ENCODE data around the gene GNG8.
A peak's percentile ranks its signal among the peaks of the same experiment; 100 is the strongest.

GNG8 gene

DNA sequence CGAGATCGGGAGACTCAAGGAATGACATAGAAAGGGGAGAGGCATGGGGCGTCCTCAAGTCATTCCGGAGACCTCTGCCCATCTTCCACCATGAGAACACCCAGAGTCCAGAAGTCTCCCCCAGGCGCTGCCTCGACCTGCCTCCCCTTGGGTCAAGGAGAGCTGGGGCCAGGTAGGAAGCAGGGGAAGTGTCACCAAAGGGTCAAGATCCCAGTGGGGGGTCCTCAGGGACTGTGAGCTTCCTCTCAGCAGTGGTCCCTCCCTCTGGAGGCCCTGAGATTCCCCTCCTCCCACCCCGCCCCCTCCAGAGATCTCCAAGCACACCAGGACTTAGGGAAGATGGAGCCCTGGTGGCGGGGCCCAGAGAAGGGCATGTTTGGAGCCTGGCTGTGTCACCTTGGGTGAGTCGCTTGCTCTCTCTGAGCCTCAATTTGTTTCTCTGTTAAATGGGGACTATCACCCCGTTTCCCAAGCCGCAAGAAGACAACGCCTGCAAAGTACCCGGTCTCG, 24.1 kb upstream of the GNG8 start:
- H3K27ac ChIP-seq (ENCODE audit: low read length) = no peak overlapping the region
- H3K27me3 ChIP-seq (ENCODE audit: control insufficient read depth, insufficient read depth, low read length) = peaks cover 24% of the 10 kb centered on the region
- H3K9ac ChIP-seq (ENCODE audit: low read length) = no peak overlapping the region
- no peaks in the 10 kb centered on the region for H3K36me3 ChIP-seq (ENCODE audit: control insufficient read depth, low read depth, low read length)
- H3K9me3 ChIP-seq (ENCODE audit: control insufficient read depth, low read depth, low read length) = no peaks in the 10 kb centered on the region
- H3K4me3 ChIP-seq (ENCODE audit: low read length) = peak overlapping the region; percentile 57
- H3K4me1 ChIP-seq (ENCODE audit: control insufficient read depth, low read depth, low read length) = peaks cover 22% of the 10 kb centered on the region

- H3K9ac ChIP-seq (ENCODE audit: low read length) = peak overlapping the region; percentile 1
- H3K4me1 ChIP-seq (ENCODE audit: control insufficient read depth, low read depth, low read length) = peaks cover 23% of the 10 kb centered on the region
- no peak overlapping the region for H3K27ac ChIP-seq (ENCODE audit: low read length)
Observed at GRCh38 chr19:46659151-46660007, 23.4 kb upstream of the GNG8 start.

DNA sequence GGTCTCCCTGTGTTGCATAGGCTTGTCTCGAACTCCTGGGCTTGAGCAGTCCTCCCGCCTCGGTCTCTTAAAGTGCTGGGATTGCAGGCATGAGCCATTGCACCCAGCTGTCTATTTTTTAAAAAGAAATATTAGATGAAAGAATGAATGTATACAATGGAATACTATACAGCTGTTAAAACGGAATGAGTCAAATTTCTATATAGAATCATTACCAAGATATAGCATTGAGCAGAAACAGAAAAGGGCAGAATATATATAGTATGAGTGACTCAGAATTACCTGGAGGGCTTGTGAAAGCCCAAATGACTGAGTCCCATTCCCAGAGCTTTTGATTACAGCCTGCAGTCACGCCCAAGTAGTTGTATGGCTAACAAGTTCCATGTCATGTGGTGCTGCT, 20.5 kb upstream of the GNG8 start:
- peaks cover 24% of the 10 kb centered on the region for H3K27me3 ChIP-seq (ENCODE audit: control insufficient read depth, insufficient read depth, low read length)
- no peaks in the 10 kb centered on the region for H3K9me3 ChIP-seq (ENCODE audit: control insufficient read depth, low read depth, low read length)
- H3K36me3 ChIP-seq (ENCODE audit: control insufficient read depth, low read depth, low read length) = no peaks in the 10 kb centered on the region
- no peak overlapping the region for H3K4me3 ChIP-seq (ENCODE audit: low read length)
- H3K4me1 ChIP-seq (ENCODE audit: control insufficient read depth, low read depth, low read length) = peaks cover 22% of the 10 kb centered on the region
- H3K9ac ChIP-seq (ENCODE audit: low read length) = no peak overlapping the region
- no peak overlapping the region for H3K27ac ChIP-seq (ENCODE audit: low read length)

More at GRCh38 chr19:46659151-46660007, 23.4 kb upstream of the GNG8 start:
- Histone ChIP-seq H3K27me3 (ENCODE audit: control insufficient read depth, insufficient read depth, low read length) (peaks cover 24% of the 10 kb centered on the region), H3K4me3 (ENCODE audit: low read length) (peak overlapping the region; percentile 57), H3K9me3 (ENCODE audit: control insufficient read depth, low read depth, low read length) (no peaks in the 10 kb centered on the region), H3K36me3 (ENCODE audit: control insufficient read depth, low read depth, low read length) (no peaks in the 10 kb centered on the region)

DNA sequence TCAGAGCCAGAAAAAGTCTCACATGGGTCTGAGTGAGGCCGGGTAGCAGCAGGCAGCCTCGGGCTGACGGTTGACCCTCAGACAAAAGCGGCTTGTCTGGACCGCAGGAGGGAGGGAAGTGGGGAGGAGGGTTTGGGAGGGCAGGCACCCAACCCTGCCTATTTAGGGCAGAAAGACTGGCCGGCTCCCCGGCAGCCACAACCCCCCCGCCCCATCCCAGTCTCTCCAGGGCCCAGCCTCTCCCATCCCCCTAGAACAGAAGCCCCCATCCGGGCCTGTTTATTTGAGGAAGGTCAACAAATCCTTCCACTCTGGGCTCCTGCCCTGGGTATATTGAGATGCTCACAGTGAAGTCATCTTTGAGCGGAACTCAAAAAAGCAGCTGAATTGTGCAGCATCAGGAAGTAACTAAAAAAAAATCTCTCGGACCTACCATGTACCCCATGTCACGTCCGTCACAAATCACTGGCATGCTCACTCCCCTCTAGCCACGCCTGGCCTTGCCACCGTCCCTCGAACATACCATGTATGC, 18.7 kb upstream of the GNG8 start:
- peaks cover 26% of the 10 kb centered on the region for H3K27me3 ChIP-seq (ENCODE audit: control insufficient read depth, insufficient read depth, low read length)
- no peak overlapping the region for H3K27ac ChIP-seq (ENCODE audit: low read length)
- H3K36me3 ChIP-seq (ENCODE audit: control insufficient read depth, low read depth, low read length) = no peaks in the 10 kb centered on the region
- H3K4me1 ChIP-seq (ENCODE audit: control insufficient read depth, low read depth, low read length) = peaks cover 13% of the 10 kb centered on the region
- H3K4me3 ChIP-seq (ENCODE audit: low read length) = no peak overlapping the region
- no peaks in the 10 kb centered on the region for H3K9me3 ChIP-seq (ENCODE audit: control insufficient read depth, low read depth, low read length)
- H3K9ac ChIP-seq (ENCODE audit: low read length) = no peak overlapping the region

DNA sequence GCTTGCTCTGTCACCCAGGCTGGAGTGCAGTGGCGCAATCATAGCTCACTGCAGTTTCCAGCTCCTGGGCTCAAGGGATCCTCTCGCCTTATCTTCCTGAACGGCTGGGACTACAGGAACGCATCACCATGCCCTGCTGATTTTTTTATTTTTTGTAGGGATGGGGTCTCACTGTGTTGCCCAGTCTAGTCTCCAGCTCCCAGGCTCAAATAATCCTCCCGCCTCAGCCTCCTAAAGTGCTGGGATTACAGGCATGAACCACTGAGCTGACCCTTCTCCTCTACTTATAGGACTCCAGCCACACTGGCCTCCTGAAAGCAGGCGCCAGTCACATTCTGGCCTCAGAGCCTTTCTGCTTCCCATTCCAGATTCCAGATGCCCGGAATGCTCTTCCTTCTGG, 14.4 kb upstream of the GNG8 start:
- no peaks in the 10 kb centered on the region for H3K36me3 ChIP-seq (ENCODE audit: control insufficient read depth, low read depth, low read length)
- H3K27ac ChIP-seq (ENCODE audit: low read length) = no peak overlapping the region
- H3K9me3 ChIP-seq (ENCODE audit: control insufficient read depth, low read depth, low read length) = no peaks in the 10 kb centered on the region
- H3K4me1 ChIP-seq (ENCODE audit: control insufficient read depth, low read depth, low read length) = peaks cover 3% of the 10 kb centered on the region
- no peak overlapping the region for H3K9ac ChIP-seq (ENCODE audit: low read length)
- H3K4me3 ChIP-seq (ENCODE audit: low read length) = no peak overlapping the region
- H3K27me3 ChIP-seq (ENCODE audit: control insufficient read depth, insufficient read depth, low read length) = peaks cover 51% of the 10 kb centered on the region

DNA sequence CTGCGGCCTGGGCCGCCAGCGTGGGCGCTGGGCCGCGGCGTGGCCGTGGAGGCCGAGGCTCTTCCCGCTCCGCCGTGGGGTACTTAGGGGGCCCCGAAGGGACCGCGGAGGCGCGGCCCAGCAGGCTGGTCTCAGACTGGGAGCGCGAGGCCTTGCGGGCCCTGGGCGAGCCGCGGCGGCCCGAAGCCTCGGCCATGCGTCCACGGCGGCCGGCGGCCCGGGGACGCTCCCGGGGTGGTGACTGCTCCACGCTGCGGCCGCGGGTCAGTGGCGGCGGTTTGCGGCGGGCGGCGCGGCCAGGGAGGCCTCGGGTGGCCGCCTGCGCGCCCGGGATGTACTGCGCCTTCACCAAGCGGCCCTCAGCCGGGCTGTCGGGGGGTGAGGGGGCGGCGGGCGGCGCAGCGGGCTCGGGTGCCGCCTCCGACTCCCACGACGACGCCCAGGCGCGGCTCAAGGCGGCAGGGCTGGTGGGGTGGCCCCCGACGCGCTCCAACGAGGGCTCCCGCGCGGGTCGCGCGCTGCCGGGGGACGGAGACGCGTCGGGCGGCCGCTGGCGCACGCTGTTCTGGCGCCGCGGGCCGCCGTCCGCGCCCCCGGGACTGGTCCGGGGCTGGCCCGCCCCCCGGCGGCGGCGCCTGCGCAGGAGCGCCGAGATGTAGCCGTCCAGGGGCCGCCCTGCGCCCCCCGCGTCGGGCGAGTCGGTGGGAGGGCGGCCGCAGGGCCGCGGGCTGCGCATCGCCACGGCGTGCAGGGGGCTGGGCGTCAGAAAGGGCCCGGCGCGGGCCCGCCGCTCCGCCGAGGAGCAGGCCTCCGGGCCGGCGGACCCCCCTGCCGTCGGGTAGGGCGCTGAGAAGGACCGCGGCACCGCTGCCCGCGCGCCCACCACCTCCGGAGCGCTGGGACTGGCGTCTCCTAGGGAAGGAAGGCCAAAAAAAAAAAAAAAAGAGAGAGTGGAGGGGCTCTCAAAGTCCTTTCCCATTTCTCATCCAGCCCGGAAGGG, 13.3 kb upstream of the GNG8 start:
- Histone ChIP-seq H3K4me1 (ENCODE audit: control insufficient read depth, low read depth, low read length) (peaks cover 1% of the 10 kb centered on the region), H3K9me3 (ENCODE audit: control insufficient read depth, low read depth, low read length) (no peaks in the 10 kb centered on the region), H3K4me3 (ENCODE audit: low read length) (no peak overlapping the region), H3K27me3 (ENCODE audit: control insufficient read depth, insufficient read depth, low read length) (peaks cover 54% of the 10 kb centered on the region), H3K27ac (ENCODE audit: low read length) (no peak overlapping the region), H3K9ac (ENCODE audit: low read length) (no peak overlapping the region), H3K36me3 (ENCODE audit: control insufficient read depth, low read depth, low read length) (no peaks in the 10 kb centered on the region)

- Histone ChIP-seq H3K36me3 (ENCODE audit: control insufficient read depth, low read depth, low read length) (no peaks in the 10 kb centered on the region), H3K27ac (ENCODE audit: low read length) (no peak overlapping the region), H3K4me3 (ENCODE audit: low read length) (no peak overlapping the region), H3K9ac (ENCODE audit: low read length) (no peak overlapping the region), H3K4me1 (ENCODE audit: control insufficient read depth, low read depth, low read length) (no peaks in the 10 kb centered on the region), H3K27me3 (ENCODE audit: control insufficient read depth, insufficient read depth, low read length) (peaks cover 54% of the 10 kb centered on the region), H3K9me3 (ENCODE audit: control insufficient read depth, low read depth, low read length) (no peaks in the 10 kb centered on the region)
Observed at GRCh38 chr19:46648060-46648960, 12.3 kb upstream of the GNG8 start.

- no peaks in the 10 kb centered on the region for H3K36me3 ChIP-seq (ENCODE audit: control insufficient read depth, low read depth, low read length)
- H3K27me3 ChIP-seq (ENCODE audit: control insufficient read depth, insufficient read depth, low read length) = peaks cover 61% of the 10 kb centered on the region
- no peak overlapping the region for H3K4me3 ChIP-seq (ENCODE audit: low read length)
- no peak overlapping the region for H3K9ac ChIP-seq (ENCODE audit: low read length)
- H3K4me1 ChIP-seq (ENCODE audit: control insufficient read depth, low read depth, low read length) = no peaks in the 10 kb centered on the region
- no peak overlapping the region for H3K27ac ChIP-seq (ENCODE audit: low read length)
- no peaks in the 10 kb centered on the region for H3K9me3 ChIP-seq (ENCODE audit: control insufficient read depth, low read depth, low read length)
Observed at GRCh38 chr19:46646402-46646801, 10.4 kb upstream of the GNG8 start.

DNA sequence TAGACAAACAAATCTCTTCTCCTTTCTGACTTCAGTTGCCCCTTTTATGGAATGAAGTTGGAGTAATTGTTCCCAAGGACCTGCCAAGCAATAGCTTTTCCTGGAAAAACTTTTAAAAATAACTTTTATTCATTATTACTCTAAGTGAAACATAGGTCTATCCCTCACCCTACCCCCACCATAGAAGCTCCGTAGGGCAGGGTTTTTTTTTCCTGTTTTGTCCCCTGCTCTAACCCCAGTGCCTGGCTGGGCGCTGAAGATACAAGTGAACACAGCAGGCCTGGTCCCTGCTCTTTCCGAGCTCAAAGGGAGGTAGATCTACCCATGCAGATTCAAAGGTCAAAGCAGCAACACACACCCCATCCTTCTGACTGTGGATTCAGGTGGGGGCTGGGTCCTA, 8.7 kb upstream of the GNG8 start:
- no peaks in the 10 kb centered on the region for H3K36me3 ChIP-seq (ENCODE audit: control insufficient read depth, low read depth, low read length)
- H3K27ac ChIP-seq (ENCODE audit: low read length) = no peak overlapping the region
- H3K27me3 ChIP-seq (ENCODE audit: control insufficient read depth, insufficient read depth, low read length) = peaks cover 66% of the 10 kb centered on the region
- H3K9ac ChIP-seq (ENCODE audit: low read length) = no peak overlapping the region
- H3K4me1 ChIP-seq (ENCODE audit: control insufficient read depth, low read depth, low read length) = no peaks in the 10 kb centered on the region
- no peak overlapping the region for H3K4me3 ChIP-seq (ENCODE audit: low read length)
- no peaks in the 10 kb centered on the region for H3K9me3 ChIP-seq (ENCODE audit: control insufficient read depth, low read depth, low read length)

DNA sequence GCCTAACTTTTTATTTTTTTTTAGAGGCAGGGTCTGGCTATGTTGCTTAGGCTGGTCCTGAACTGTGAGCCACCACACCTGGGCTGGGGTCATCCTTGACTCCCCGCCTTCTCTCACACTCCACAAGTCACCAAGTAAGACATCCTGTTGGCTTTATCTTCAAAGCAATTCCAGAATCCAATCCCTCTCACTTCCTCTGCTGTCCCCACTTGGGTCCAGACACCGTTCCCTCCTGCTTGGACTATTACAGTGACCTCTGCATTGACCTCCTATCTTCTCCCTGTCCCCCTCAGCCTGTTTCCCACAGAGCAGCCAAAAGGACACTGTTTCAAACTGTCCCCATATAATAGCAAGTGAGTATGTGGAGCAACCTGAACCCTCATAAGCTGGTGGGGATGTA, 4.7 kb upstream of the GNG8 start:
- Histone ChIP-seq H3K27me3 (ENCODE audit: control insufficient read depth, insufficient read depth, low read length) (peaks cover 59% of the 10 kb centered on the region), H3K9ac (ENCODE audit: low read length) (no peak overlapping the region), H3K4me1 (ENCODE audit: control insufficient read depth, low read depth, low read length) (no peaks in the 10 kb centered on the region), H3K27ac (ENCODE audit: low read length) (no peak overlapping the region), H3K36me3 (ENCODE audit: control insufficient read depth, low read depth, low read length) (no peaks in the 10 kb centered on the region), H3K9me3 (ENCODE audit: control insufficient read depth, low read depth, low read length) (no peaks in the 10 kb centered on the region), H3K4me3 (ENCODE audit: low read length) (no peak overlapping the region)
